GM10266 (cell line): Measurements from ENCODE around the gene ENOX2.

Experiments
- DNase-seq: peaks from one replicate; pipeline ENCODE4 v3.0.0; 2012; ENCODE audit errors: extremely low spot score
- TF ChIP-seq, protein P1 (sequence below): IDR thresholded peaks from 2 replicates; pipeline ENCODE4 v1.5.1; 2012; ENCODE audit warnings: mild to moderate bottlenecking, low read depth; ENCODE audit not compliant: control insufficient read depth, insufficient read depth; ENCODE audit errors: missing control alignments

The ENOX2 gene

DNA sequence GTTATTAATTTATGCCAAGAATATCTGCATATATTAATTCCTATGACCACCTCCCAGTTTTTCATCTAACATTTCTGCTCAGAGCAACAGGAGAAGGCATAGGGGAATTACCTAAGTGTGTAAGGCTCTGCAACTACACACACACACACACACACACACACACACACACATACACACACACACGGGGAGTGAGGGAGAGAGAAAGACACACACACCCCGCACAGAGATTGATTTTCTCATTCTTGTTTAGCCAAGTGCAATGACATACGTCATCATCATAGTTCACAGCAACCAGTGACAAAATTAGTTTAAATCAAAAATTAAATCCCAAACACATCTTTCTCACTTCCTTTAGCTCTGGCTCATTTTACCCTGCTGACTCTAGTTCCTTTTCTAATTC lies 298.1 kb downstream of the ENOX2 start:
- TF ChIP-seq, protein P1, sequence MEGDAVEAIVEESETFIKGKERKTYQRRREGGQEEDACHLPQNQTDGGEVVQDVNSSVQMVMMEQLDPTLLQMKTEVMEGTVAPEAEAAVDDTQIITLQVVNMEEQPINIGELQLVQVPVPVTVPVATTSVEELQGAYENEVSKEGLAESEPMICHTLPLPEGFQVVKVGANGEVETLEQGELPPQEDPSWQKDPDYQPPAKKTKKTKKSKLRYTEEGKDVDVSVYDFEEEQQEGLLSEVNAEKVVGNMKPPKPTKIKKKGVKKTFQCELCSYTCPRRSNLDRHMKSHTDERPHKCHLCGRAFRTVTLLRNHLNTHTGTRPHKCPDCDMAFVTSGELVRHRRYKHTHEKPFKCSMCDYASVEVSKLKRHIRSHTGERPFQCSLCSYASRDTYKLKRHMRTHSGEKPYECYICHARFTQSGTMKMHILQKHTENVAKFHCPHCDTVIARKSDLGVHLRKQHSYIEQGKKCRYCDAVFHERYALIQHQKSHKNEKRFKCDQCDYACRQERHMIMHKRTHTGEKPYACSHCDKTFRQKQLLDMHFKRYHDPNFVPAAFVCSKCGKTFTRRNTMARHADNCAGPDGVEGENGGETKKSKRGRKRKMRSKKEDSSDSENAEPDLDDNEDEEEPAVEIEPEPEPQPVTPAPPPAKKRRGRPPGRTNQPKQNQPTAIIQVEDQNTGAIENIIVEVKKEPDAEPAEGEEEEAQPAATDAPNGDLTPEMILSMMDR = no peak

DNA sequence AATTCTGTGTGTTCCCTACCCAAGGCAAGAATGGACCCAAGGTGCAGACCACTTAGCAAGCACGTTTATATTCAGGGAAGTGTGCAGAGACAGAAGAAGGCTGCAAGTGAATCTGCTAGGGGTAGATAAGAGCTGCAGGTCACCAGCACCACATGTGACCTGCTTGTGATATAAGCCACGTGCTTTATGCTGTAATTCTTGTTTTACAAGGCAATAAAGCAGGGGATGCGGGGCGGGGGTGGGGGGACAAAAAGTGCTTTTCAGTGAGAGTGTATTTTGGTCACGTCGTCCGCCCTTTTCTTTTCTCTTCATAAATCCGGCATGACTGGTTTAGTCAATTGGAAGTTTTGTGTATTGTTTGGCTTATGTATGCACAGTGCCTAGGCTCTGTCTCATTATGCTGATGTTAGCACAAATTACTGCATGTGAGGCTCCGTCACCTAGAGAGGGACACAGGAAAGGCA lies 308.5 kb downstream of the ENOX2 start:
- no peak for DNase-seq
- TF ChIP-seq, protein P1 = no peak

More for the DNA sequence above, 298.1 kb downstream of the ENOX2 start:
- DNase-seq = no peak

DNA sequence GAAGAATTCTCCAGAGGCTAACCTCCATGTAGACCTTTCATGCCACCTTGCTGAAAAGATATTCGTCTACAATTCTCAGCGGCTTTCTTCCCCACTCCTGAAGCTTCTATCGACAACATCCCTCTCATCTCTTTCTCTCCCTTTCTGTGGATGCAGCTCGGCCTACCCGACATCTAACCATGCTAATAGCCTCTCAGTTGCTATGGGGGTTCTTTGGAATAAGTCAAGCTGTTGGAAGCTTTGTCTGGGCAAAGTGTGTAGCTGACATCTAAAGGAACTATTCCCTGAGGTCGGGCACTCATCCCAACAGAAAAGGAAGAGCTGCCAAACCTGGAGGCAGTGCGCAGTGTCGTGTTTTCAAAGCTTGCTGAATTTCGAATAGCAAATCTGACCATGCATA lies 309.1 kb downstream of the ENOX2 start:
- TF ChIP-seq, protein P1 = no peak
- no peak for DNase-seq

DNA sequence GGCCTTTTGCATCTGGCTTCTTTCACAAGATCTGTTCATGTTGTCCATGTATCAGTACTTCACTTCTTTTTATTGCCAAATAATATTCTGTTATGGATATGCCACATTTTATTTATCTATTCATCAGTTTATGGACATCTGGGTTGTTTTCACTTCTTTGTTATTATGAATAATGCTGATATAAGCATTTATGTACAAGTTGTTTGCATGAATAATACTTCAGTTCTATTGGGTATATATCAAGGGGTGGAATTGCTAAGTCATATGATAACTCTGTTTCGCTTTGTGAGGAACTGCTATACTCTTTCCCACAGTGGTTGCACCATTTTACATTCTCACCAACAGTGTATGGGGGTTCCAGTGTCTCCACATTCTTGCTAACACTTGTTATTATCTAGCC lies 310.8 kb downstream of the ENOX2 start:
- TF ChIP-seq, protein P1 = no peak
- DNase-seq = no peak

DNA sequence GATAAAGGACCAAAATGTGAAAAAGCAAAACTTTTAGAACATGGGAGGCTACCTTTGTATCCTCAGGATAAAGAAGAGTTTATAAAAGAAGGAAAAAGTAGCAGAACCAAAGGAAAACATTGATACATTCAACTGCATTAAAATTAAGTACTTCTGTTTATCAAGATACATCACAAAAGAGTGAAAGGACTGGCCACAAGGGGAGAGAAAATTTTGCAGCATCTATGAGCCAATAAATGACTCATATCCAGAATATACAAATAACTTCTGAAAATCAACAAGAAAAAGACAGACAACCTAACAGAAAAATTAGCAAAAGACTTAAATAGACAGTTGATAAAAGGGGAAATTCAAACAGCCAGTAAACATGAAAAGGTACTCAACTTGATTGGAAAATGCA lies 324.1 kb downstream of the ENOX2 start:
- DNase-seq = no peak
- TF ChIP-seq, protein P1 = no peak

DNA sequence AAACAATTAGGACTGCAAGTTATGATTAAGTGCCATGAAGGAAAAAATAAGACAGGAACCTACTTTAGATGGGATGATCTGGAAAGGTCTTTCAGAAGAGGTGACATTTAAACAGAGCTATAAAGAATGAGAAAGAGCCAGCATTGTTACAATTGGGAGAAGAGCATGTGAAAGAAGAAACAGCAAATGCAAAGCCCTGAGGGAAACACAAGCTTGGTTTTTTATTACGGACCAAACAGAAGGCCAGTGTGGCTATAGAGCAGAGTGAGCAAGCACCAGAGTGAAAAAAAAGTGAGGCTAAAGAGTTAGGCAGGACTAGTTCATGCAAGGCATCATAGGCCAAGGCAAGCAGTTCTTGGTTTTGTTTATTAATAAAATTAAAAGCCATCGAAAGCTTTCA lies 325.6 kb downstream of the ENOX2 start:
- no peak for DNase-seq
- TF ChIP-seq, protein P1 = no peak

DNA sequence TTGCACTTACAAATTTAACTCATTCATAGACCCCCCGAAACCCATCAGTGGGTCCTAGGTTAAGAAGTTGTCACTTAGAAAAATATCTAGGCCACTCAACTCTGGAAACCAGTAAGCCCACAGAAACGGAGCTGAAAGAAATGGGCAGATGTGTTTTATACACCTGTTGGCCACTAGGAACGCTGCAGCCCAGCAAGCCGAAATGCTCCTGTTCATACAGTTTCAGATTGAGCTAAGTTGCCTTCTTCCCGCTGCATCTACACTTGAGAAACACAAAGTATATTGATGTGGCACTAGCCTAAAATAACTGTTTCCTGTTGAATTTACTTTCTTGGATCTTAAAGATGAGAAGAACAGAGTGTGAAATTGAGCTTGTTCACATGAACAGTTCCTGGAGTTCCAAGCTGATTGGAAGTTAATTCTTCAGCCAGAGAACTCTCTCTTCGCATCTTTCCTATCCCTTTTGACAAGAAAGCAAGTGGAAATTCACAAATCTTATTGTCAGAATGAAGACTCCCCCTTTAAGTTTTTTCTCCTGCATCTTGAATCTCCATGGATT lies 327.1 kb downstream of the ENOX2 start:
- TF ChIP-seq, protein P1 = peak; percentile 65
- peak; percentile 24 for DNase-seq
